Osteocyte (in vitro differentiated cells): ENCODE measurements around the gene NR4A1. TPM values are rescaled to one million over a fixed set of nuclear protein-coding genes. Genes with fewer than 3 reads are reported as not detected.

Experiments
- DNase-seq: peaks from one replicate; pipeline ENCODE4 v3.0.0; 2021; ENCODE audit warnings: mixed read lengths; ENCODE audit not compliant: unreplicated experiment; ENCODE audit errors: extremely low spot score
- H3K27ac Mint-ChIP-seq: one replicate; pipeline ENCODE4 v1.8.0; 2021; ENCODE audit warnings: mild to moderate bottlenecking, mixed read lengths; ENCODE audit not compliant: unreplicated experiment
- H3K27me3 Mint-ChIP-seq: one replicate; pipeline ENCODE4 v1.8.0; 2021; ENCODE audit warnings: mixed read lengths; ENCODE audit not compliant: unreplicated experiment
- H3K36me3 Mint-ChIP-seq: one replicate; pipeline ENCODE4 v1.8.0; 2021; ENCODE audit warnings: mixed read lengths; ENCODE audit not compliant: unreplicated experiment
- H3K4me1 Mint-ChIP-seq: one replicate; pipeline ENCODE4 v1.8.0; 2021; ENCODE audit warnings: mixed read lengths; ENCODE audit not compliant: unreplicated experiment
- H3K4me3 Mint-ChIP-seq: one replicate; pipeline ENCODE4 v1.8.0; 2021; ENCODE audit warnings: mild to moderate bottlenecking, moderate library complexity, mixed read lengths; ENCODE audit not compliant: unreplicated experiment
- H3K9me3 Mint-ChIP-seq: one replicate; pipeline ENCODE4 v1.8.0; 2021; ENCODE audit warnings: mixed read lengths; ENCODE audit not compliant: unreplicated experiment
- total RNA-seq: library from RNA; stranded (reverse); gene quantifications from 2 replicates; pipeline ENCODE4 v1.2.1, GENCODE V29; 2021
- TF ChIP-seq, protein P1 (sequence below): fragments of 200-600 bp; sonication (generic); IDR thresholded peaks from 2 replicates; pipeline ENCODE4 v1.5.0; 2021; ENCODE audit warnings: antibody characterized with exemption, mild to moderate bottlenecking, moderate library complexity

The NR4A1 gene
- total RNA-seq, 1 donor from 2014 or later, result 13.0 TPM

DNA sequence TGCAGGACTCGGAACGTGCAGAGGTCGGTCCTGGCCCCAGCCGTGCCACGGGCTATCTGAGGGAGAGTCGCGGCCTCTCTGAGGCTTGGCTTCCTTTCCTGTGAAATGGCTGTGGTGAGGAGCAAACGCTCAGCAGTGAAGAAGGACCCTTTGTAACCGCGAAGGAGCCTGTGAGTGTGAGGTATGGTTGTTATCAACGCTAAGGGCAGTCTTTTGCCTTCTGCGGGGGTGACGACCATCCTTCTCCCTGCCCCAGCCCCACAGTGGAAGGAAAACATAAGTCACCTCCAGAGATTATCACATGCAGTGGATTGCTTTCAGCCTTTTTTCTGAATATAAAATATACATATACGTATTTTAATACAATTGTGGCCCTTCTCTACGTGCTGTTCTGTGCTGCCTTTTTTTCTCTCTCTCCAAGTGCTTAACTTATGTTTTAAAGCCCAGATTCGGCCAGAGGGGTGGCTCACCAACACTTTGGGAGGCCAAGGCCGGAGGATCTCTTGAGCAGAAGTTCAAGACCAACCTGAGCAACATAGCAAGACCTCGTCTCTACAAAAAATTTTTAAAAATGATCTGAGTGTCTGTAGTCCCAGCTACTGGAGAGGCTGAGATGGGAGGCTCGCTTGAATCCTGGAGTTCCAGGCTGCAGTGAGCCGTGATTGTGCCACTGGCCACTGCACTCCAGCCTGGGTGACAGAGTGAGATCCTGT, 27.1 kb upstream of the NR4A1 start:
- Mint-ChIP-seq H3K27ac (no peak overlapping the region), H3K27me3 (no peaks in the 10 kb centered on the region), H3K36me3 (no peaks in the 10 kb centered on the region), H3K4me3 (peak overlapping the region; percentile 75), H3K4me1 (peaks cover 34% of the 10 kb centered on the region), H3K9me3 (no peaks in the 10 kb centered on the region)
- no peak for DNase-seq
- TF ChIP-seq, protein P1, sequence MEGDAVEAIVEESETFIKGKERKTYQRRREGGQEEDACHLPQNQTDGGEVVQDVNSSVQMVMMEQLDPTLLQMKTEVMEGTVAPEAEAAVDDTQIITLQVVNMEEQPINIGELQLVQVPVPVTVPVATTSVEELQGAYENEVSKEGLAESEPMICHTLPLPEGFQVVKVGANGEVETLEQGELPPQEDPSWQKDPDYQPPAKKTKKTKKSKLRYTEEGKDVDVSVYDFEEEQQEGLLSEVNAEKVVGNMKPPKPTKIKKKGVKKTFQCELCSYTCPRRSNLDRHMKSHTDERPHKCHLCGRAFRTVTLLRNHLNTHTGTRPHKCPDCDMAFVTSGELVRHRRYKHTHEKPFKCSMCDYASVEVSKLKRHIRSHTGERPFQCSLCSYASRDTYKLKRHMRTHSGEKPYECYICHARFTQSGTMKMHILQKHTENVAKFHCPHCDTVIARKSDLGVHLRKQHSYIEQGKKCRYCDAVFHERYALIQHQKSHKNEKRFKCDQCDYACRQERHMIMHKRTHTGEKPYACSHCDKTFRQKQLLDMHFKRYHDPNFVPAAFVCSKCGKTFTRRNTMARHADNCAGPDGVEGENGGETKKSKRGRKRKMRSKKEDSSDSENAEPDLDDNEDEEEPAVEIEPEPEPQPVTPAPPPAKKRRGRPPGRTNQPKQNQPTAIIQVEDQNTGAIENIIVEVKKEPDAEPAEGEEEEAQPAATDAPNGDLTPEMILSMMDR, result peak; percentile 36

- Mint-ChIP-seq H3K4me3 (no peak overlapping the region), H3K27me3 (no peaks in the 10 kb centered on the region), H3K27ac (no peak overlapping the region), H3K36me3 (no peaks in the 10 kb centered on the region), H3K4me1 (peaks cover 38% of the 10 kb centered on the region), H3K9me3 (no peaks in the 10 kb centered on the region)
- TF ChIP-seq, protein P1, result no peak
- DNase-seq, result no peak
Measured at GRCh38 chr12:52024845-52025230, 26.4 kb upstream of the NR4A1 start.

- Mint-ChIP-seq H3K27me3 (no peaks in the 10 kb centered on the region), H3K27ac (peak overlapping the region; percentile 45), H3K36me3 (no peaks in the 10 kb centered on the region), H3K4me1 (peaks cover 30% of the 10 kb centered on the region), H3K4me3 (no peak overlapping the region), H3K9me3 (no peaks in the 10 kb centered on the region)
- no peak for DNase-seq
- TF ChIP-seq, protein P1, result no peak
Measured at GRCh38 chr12:52026263-52026662, 25.0 kb upstream of the NR4A1 start.

DNA sequence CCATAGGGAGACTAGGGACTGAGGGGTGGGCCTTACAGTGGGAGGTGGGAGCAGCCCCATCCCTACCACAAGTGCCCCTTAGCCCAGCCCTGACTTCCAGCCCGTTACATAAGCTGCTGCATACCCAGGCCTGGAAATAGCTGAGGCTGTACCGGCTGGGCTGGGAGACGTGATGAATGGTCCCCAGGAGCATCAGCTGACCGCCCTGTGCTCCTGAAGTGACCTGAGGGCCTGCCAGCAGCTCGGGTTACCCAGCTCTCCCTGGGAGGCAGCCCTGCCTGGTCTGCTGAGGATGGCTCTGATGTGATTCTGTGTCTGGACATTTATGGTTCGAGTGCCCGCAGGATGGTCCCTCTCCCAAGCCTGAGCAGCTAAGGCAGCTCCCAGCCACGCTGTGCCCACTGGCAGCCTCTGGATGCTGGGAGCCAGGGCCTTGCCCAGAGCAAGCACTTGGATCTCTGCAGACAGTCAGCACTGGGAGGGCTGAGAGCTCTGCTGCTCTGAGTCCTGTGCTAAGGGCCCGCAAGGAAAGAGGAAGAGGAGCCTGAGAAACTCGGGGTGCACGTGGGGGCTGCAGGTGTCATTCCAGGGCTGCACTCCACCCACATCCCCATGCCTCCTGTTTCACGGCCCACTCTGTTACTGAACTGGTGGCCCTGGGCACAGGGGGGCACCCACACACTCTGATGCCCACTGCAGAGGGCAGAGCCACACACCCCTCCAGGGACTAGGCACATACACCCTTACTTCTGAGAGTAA, 24.0 kb upstream of the NR4A1 start:
- no peak for DNase-seq
- Mint-ChIP-seq H3K27ac (no peak overlapping the region), H3K4me3 (no peak overlapping the region), H3K27me3 (no peaks in the 10 kb centered on the region), H3K36me3 (no peaks in the 10 kb centered on the region), H3K4me1 (peaks cover 33% of the 10 kb centered on the region), H3K9me3 (no peaks in the 10 kb centered on the region)
- TF ChIP-seq, protein P1, result no peak

GRCh38 chr12:52029685-52030084, 21.6 kb upstream of the NR4A1 start:
- TF ChIP-seq, protein P1, result no peak
- no peaks in the 10 kb centered on the region for H3K27me3 Mint-ChIP-seq

More at GRCh38 chr12:52029685-52030084, 21.6 kb upstream of the NR4A1 start:
- no peaks in the 10 kb centered on the region for H3K36me3 Mint-ChIP-seq
- no peak for DNase-seq
- peaks cover 33% of the 10 kb centered on the region for H3K4me1 Mint-ChIP-seq
- peak overlapping the region; percentile 46 for H3K27ac Mint-ChIP-seq
- H3K4me3 Mint-ChIP-seq, result no peak overlapping the region
- no peaks in the 10 kb centered on the region for H3K9me3 Mint-ChIP-seq
